Hypothalamus (tissue), 51 donors: ENCODE measurements around the gene RO60.
A peak's percentile ranks its signal among the peaks of the same experiment; 100 is the strongest.

Source experiments
- DNase-seq, 51 donors: peaks; one replicate each; lab custom pipeline; 2025; lab: John Stamatoyannopoulos, UW

Gene RO60

GRCh38 chr1:193104907-193105820 is 45.8 kb downstream of the RO60 start, which contains the start of gene GLRX2:
TSS of gene GLRX2 (minus strand) at chr1:193105414. CDS start at chr1:193105382, 32 bp downstream.
- DNase-seq = peak; percentile 30 to 91 (median 83)

- DNase-seq = no peak
Measured at GRCh38 chr1:193105821-193106177, 46.4 kb downstream of the RO60 start.

- no peak for DNase-seq
Measured at GRCh38 chr1:193108471-193108870, 49.1 kb downstream of the RO60 start.
